K562 (cell line): Measurements from ENCODE around the gene ENOSF1. TPM values are rescaled to one million over a fixed set of nuclear protein-coding genes. Genes with fewer than 3 reads are reported as not detected.

Source experiments
- ATAC-seq: fragments of 200-7000 bp; cut with Tn5 transposase; 3 replicates; pipeline ENCODE4 v1.9.1; 2020; ENCODE audit warnings: moderate library complexity
- BruUV-seq: library from RNA; stranded (reverse); fragments of 400-500 nt; replicated peaks from 2 replicates; lab custom pipeline; 2021; lab: Mats Ljungman, UMichigan
- CTCF ChIA-PET: fragments of 300-600 bp; formaldehyde crosslinking; extraction: SDS; loops from one replicate; lab custom pipeline; 2021; ENCODE audit warnings: low intra/inter-chr PET ratio; lab: Yijun Ruan, JAX
- POLR2A ChIA-PET: fragments of 300-600, 350-650 bp; sonication (Branson Sonifier 250); formaldehyde crosslinking; extraction: SDS; loops from one replicate; lab custom pipeline; 2021; ENCODE audit warnings: antibody characterized with exemption, inconsistent platforms; lab: Yijun Ruan, JAX
- DNase-seq, 4 experiments: peaks; one replicate each; pipeline versions ENCODE4 v3.0.0 to v3.0.0-alpha.2; 2011 to 2018; ENCODE audit warnings: low spot score in 3 of 4, mixed read lengths in 3 of 4; ENCODE audit errors: extremely low read depth in 1 of 4
- FAIRE-seq: peaks from 2 replicates; lab custom pipeline; 2011; peaks lifted over from hg19 to GRCh38; lab: Jason Lieb, UNC
- H2AFZ ChIP-seq: 2 replicates; pipeline ENCODE4 v1.6.0; 2011; ENCODE audit warnings: low read depth, low read length, control low read depth, inconsistent platforms
- H3K27ac ChIP-seq: fragments of 200-600 bp; 3 replicates; pipeline ENCODE4 v1.8.0; 2011; ENCODE audit warnings: low read depth, mild to moderate bottlenecking, control low read depth, inconsistent platforms, low read length, moderate library complexity, mixed read lengths; ENCODE audit errors: extremely low read depth
- H3K27me3 ChIP-seq, 2 experiments: fragments of 300-600 bp in 1 of 2; 2 replicates in 1 of 2; 3 replicates in 1 of 2; pipeline versions ENCODE4 v1.6.0 to v1.8.0; 2011; ENCODE audit warnings: inconsistent platforms in 2 of 2, low read length in 2 of 2, mild to moderate bottlenecking in 1 of 2, mixed read lengths in 1 of 2, moderate library complexity in 1 of 2; ENCODE audit not compliant: control insufficient read depth in 2 of 2, insufficient read depth in 2 of 2
- H3K36me3 ChIP-seq: fragments of 300-600 bp; 3 replicates; pipeline ENCODE4 v1.8.0; 2011; ENCODE audit warnings: mild to moderate bottlenecking, low read length, inconsistent platforms; ENCODE audit not compliant: control insufficient read depth, insufficient read depth
- H3K4me1 ChIP-seq, 2 experiments: fragments of 200-600 bp in 1 of 2; replicated peaks in 1 of 2; 2 replicates in 1 of 2; 3 replicates in 1 of 2; pipeline versions ENCODE4 v1.5.1 to v1.8.0; 2011; ENCODE audit warnings: inconsistent platforms in 2 of 2, low read length in 2 of 2, mild to moderate bottlenecking in 1 of 2, mixed read lengths in 1 of 2, moderate library complexity in 1 of 2; ENCODE audit not compliant: control insufficient read depth in 2 of 2, insufficient read depth in 2 of 2
- H3K4me2 ChIP-seq: 2 replicates; pipeline ENCODE4 v1.6.1; 2011; ENCODE audit warnings: low read length, control low read depth, inconsistent platforms, mixed read lengths; ENCODE audit not compliant: insufficient read depth
- H3K4me3 ChIP-seq: fragments of 200-600 bp; sonication (generic), shearing (Covaris generic); 2 replicates; pipeline ENCODE4 v1.5.1; 2016; ENCODE audit warnings: control low read depth, inconsistent platforms
- H3K79me2 ChIP-seq: fragments of 200-600 bp; 3 replicates; pipeline ENCODE4 v1.8.0; 2011; ENCODE audit warnings: low read length, inconsistent platforms; ENCODE audit not compliant: control insufficient read depth, insufficient read depth
- H3K9ac ChIP-seq, 2 experiments: 2 replicates each; pipeline versions ENCODE4 v1.6.0 to v1.6.1; 2011; ENCODE audit warnings: low read depth in 2 of 2, low read length in 2 of 2, control low read depth in 1 of 2, inconsistent platforms in 1 of 2, mild to moderate bottlenecking in 1 of 2, mixed read lengths in 1 of 2; ENCODE audit not compliant: insufficient read depth in 1 of 2
- H3K9me1 ChIP-seq: one replicate; pipeline ENCODE4 v1.6.0; 2011; ENCODE audit warnings: inconsistent platforms, mild to moderate bottlenecking, low read length, moderate library complexity; ENCODE audit not compliant: control insufficient read depth, insufficient read depth
- H3K9me3 ChIP-seq: replicated peaks from 2 replicates; pipeline ENCODE4 v1.5.1; 2011; ENCODE audit warnings: low read depth, low read length, inconsistent platforms; ENCODE audit not compliant: control insufficient read depth, insufficient read depth
- H4K20me1 ChIP-seq: replicated peaks from 2 replicates; pipeline ENCODE4 v1.6.1; 2011; ENCODE audit warnings: low read length, inconsistent platforms, mixed read lengths; ENCODE audit not compliant: control insufficient read depth, insufficient read depth
- ARHGAP35 ChIP-seq: fragments of 450-650 bp; IDR thresholded peaks from 2 replicates; pipeline ENCODE4 v1.6.1; 2018; ENCODE audit not compliant: partially characterized antibody
- JUN ChIP-seq, 2 experiments: sonication (generic) in 1 of 2; formaldehyde crosslinking in 1 of 2; IDR thresholded peaks; 2 replicates each; pipeline versions ENCODE4 v1.6.1 to v1.8.0; 2012 to 2022; ENCODE audit warnings: borderline replicate concordance in 2 of 2, mild to moderate bottlenecking in 2 of 2, improper control_type of control experiment in 1 of 2, low read depth in 1 of 2, low read length in 1 of 2, missing genetic modification reagents in 1 of 2
- NCOA4 ChIP-seq: fragments of 450-650 bp; IDR thresholded peaks from 2 replicates; pipeline ENCODE4 v1.6.1; 2018; ENCODE audit warnings: mild to moderate bottlenecking; ENCODE audit not compliant: partially characterized antibody
- SIN3B ChIP-seq: fragments of 450-650 bp; IDR thresholded peaks from 2 replicates; pipeline ENCODE4 v1.6.1; 2017; ENCODE audit warnings: low read depth, mild to moderate bottlenecking, moderate library complexity
- SNAPC5 ChIP-seq: fragments of 250-450 bp; sonication (Bioruptor Pico); IDR thresholded peaks from 2 replicates; pipeline ENCODE4 v1.8.0; 2021; ENCODE audit warnings: moderate library complexity, mild to moderate bottlenecking, inconsistent platforms
- SRSF9 ChIP-seq: fragments of 200-400 bp; formaldehyde crosslinking; IDR thresholded peaks from 2 replicates; pipeline ENCODE4 v1.6.1; 2017; ENCODE audit warnings: low read depth, low read length, borderline replicate concordance
- TCF7L2 ChIP-seq: fragments of 150-350 bp; IDR thresholded peaks from 2 replicates; pipeline ENCODE4 v1.6.1; 2016; ENCODE audit warnings: low read depth, mild to moderate bottlenecking, low read length, moderate library complexity
- ZBTB33 ChIP-seq: sonication (generic); formaldehyde crosslinking; IDR thresholded peaks from 2 replicates; pipeline ENCODE4 v1.8.1; 2023; ENCODE audit warnings: mild to moderate bottlenecking, missing genetic modification reagents
- ZKSCAN8 ChIP-seq: fragments of 200-800 bp; sonication (Bioruptor generic); IDR thresholded peaks from 2 replicates; pipeline ENCODE4 v1.6.1; 2016; ENCODE audit warnings: missing genetic modification characterization, missing compliant biosample characterization
- ZNF830 ChIP-seq: fragments of 250-450 bp; sonication (Bioruptor Pico); IDR thresholded peaks from 2 replicates; pipeline ENCODE4 v1.5.0; 2021; ENCODE audit warnings: mild to moderate bottlenecking
- WGBS: fragments of 100-300 bp; shearing (Covaris generic); methylation state at CpG from one replicate; pipeline ENCODE4 v1.1.6; 2016; ENCODE audit warnings: low coverage, mixed read lengths; ENCODE audit not compliant: insufficient coverage; ENCODE audit errors: missing lambda C conversion rate; 5-methylcytosine and 5-hydroxymethylcytosine counted together
- in situ Hi-C: fragments of 300-500 bp; cut with MboI; formaldehyde crosslinking; loops from 4 replicates; pipeline ENCODE4 v1.15.0; 2018; ENCODE audit warnings: inconsistent platforms, mixed read lengths
- intact Hi-C: fragments of 100-400 bp; cut with micrococcal nuclease; formaldehyde crosslinking; loops from 2 replicates; pipeline ENCODE4 v1.14.2; 2022
- polyA plus RNA-seq, 8 experiments: library from polyadenylated mRNA; depleted of rRNA in 4 of 8; stranded (reverse) in 5 of 8; unstranded in 3 of 8; fragments of >200 nt; fragmentation: Nextera tagmentation in 2 of 8; fragmentation: Illumina TruSeq in 1 of 8; extraction: Ambion mirVana in 2 of 8; extraction: Trizol in 1 of 8; gene quantifications; 2 replicates each; pipeline versions ENCODE4 v1.2.1 to v1.2.3, GENCODE V29; 2011 to 2014; ENCODE audit warnings: inconsistent platforms in 1 of 8, missing spikeins in 1 of 8
- total RNA-seq, 7 experiments: library from RNA; depleted of rRNA in 6 of 7; stranded (reverse); fragments of >200 nt in 6 of 7; fragmentation: Illumina TruSeq in 2 of 7; extraction: Trizol in 2 of 7; gene quantifications; 2 replicates each; pipeline versions ENCODE4 v1.2.1 to v1.2.3, GENCODE V29; 2011 to 2021; ENCODE audit warnings: low replicate concordance in 1 of 7

ENOSF1 gene
- total and polyA plus RNA-seq, 9 of the 15 experiments (the other 6 are each of a cell fraction or from before 2014, with no cell fraction given), result 15.5 to 66.4 (median 46.5) TPM

- Histone ChIP-seq H3K27me3 (no peaks in the 10 kb centered on the region), H3K9me1 (no peaks in the 10 kb centered on the region), H3K9me3 (peaks cover 6% of the 10 kb centered on the region; the same call in 1 of the 2 replicates)
- POLR2A ChIA-PET, result interaction anchor here (1.2 to 2.2 kb wide), 2 partner anchors 13 to 24 kb away, joined by 3 to 10 read pairs; no protein-coding TSS in a partner anchor
- DNase-seq, result peak in 1 of 4 experiments; percentile 6
- TF ChIP-seq ARHGAP35, result no peak
- no peak for TF ChIP-seq ZBTB33 (CRISPR knock-in tag)
- TF ChIP-seq ZKSCAN8 (CRISPR knock-in tag), result no peak
- TF ChIP-seq JUN (IDR thresholded peaks at IDR 0.05; ENCODE audit: borderline replicate concordance, low read depth, low read length), result no peak
- TF ChIP-seq JUN (CRISPR knock-in tag; IDR thresholded peaks at IDR 0.05; ENCODE audit: borderline replicate concordance), result no peak
- TF ChIP-seq NCOA4, result no peak
- TF ChIP-seq ZNF830 (CRISPR knock-in tag), result no peak
- no peak for TF ChIP-seq SRSF9
- TF ChIP-seq SIN3B, result no peak
- no peak for TF ChIP-seq SNAPC5 (CRISPR knock-in tag)
- no peak for TF ChIP-seq TCF7L2
- TF ChIP-seq, all 486 proteins: peak for 0
- H3K9ac ChIP-seq, result peak overlapping the region in 1 of 2 experiments; percentile 90; a peak in 1 of 4 replicates
- FAIRE-seq (no peak), ATAC-seq (no peak)
- in situ Hi-C loops (no loop called here), intact Hi-C loops (no loop called here)
- H3K79me2 ChIP-seq, result peaks cover 58% of the 10 kb centered on the region
- peaks cover 18% of the 10 kb centered on the region for H3K36me3 ChIP-seq
- H3K4me3 ChIP-seq, result peak overlapping the region; percentile 93; the same call in 1 of the 2 replicates
- H2AFZ ChIP-seq, result no peak overlapping the region
- CTCF ChIA-PET, result interaction anchor here (0.6 kb wide), 1 partner anchor 97 kb away, joined by 6 read pairs; no protein-coding TSS in a partner anchor
- WGBS, result 40% methylated on average over 6 of the region's 6 CpGs
- TSS peak; percentile 53 for BruUV-seq
- H3K4me2 ChIP-seq, result peak overlapping the region; percentile 71
- no peaks in the 10 kb centered on the region for H4K20me1 ChIP-seq
- H3K4me1 ChIP-seq, result peaks cover 30 to 32% of the 10 kb centered on the region in 2 experiments
- H3K27ac ChIP-seq, result no peak overlapping the region
Observed at GRCh38 chr18:655445-655844, 57.0 kb downstream of the ENOSF1 start.
